ENCODE data around the gene C1GALT1.

- no peak for TF ChIP-seq CTCF (conservative IDR thresholded peaks at IDR 0.05)
- no peak for TF ChIP-seq ZFX (IDR thresholded peaks at IDR 0.05)
These were observed 46.1 kb downstream of the C1GALT1 start for GRCh38 chr7:7228472-7228871.

Measured in C4-2B (cell line).